Mucosa of rectum (tissue), 2 donors: ENCODE measurements around the gene SSC5D.

ENCODE experiments used
- H3K27ac ChIP-seq, 2 donors: one replicate each; pipeline ENCODE4 v1.7.0; 2013; ENCODE audit warnings: inconsistent platforms in 2 of 2, low read depth in 2 of 2, low read length in 2 of 2
- H3K27me3 ChIP-seq, 2 donors: one replicate each; pipeline ENCODE4 v1.7.0; 2013; ENCODE audit warnings: low read length in 2 of 2; ENCODE audit not compliant: control insufficient read depth in 2 of 2, insufficient read depth in 2 of 2
- H3K36me3 ChIP-seq, 2 donors: one replicate each; pipeline ENCODE4 v1.7.0; 2013; ENCODE audit warnings: low read length in 2 of 2; ENCODE audit not compliant: control insufficient read depth in 2 of 2, insufficient read depth in 2 of 2
- H3K4me1 ChIP-seq, 2 donors: one replicate each; pipeline ENCODE4 v1.7.0; 2013; ENCODE audit warnings: low read length in 2 of 2, mild to moderate bottlenecking in 1 of 2; ENCODE audit not compliant: control insufficient read depth in 2 of 2, insufficient read depth in 2 of 2
- H3K4me3 ChIP-seq, 2 donors: one replicate each; pipeline ENCODE4 v1.7.0; 2013; ENCODE audit warnings: low read length in 2 of 2
- H3K9ac ChIP-seq, 2 donors: one replicate each; pipeline ENCODE4 v1.7.0; 2013; ENCODE audit warnings: low read length in 2 of 2, low read depth in 1 of 2, mild to moderate bottlenecking in 1 of 2
- H3K9me3 ChIP-seq, 2 donors: one replicate each; pipeline ENCODE4 v1.7.0; 2013; ENCODE audit warnings: low read length in 2 of 2; ENCODE audit not compliant: control insufficient read depth in 2 of 2
- donor health status: healthy.
- donor health status: Normal muscosa, but diverticular disease.

SSC5D gene

DNA sequence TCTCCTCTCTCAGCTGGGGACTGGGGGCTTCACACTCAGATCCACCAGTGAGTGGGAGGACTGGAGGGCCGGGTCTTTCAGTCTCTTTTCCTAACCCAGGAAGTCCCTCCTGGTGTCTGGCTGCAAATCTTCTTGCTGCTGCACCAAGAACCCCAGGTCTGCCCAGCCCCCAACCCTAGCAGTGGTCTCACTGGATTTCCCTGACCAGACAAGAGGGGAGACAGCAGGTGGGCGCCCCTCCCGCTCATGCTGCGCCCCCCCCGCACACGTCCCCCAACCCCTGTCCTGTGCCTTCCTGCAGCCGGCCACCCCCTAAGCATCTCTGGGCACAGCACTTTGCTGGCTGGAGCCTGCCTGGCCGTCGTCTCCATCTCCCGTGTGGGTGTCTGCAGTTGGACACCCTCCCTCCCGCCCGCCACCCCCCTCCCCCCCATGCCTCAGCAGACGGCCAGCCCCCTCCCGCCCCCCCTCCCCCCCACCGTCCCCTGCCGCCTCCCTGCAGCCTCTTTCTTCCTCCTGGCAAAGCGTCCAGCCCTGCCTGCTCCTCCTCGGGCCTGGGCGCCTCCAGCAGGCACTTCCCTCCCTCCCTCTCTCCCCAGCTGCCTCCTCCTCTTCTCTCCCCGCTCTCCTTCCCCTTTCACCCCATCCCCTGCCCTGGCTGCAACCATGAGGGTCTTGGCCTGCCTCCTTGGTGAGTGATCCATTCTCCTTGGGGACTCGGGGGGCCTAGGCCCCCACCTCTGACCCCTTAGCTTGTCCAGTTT lies at the start of gene SSC5D:
Gene SSC5D (plus strand): TSS at position 513 of the 764 bp plus-strand sequence. CDS start 154 bp downstream, at position 667.
- peaks cover 9 to 20% of the 10 kb centered on the region in 2 donors for H3K4me1 ChIP-seq
- H3K9me3 ChIP-seq = no peaks in the 10 kb centered on the region
- no peaks in the 10 kb centered on the region for H3K36me3 ChIP-seq
- peak within 1 kb of the TSS; percentile 14 to 48 for H3K9ac ChIP-seq
- H3K4me3 ChIP-seq = no peak within 1 kb of the TSS
- peaks cover 3 to 5% of the 10 kb centered on the region in 2 donors for H3K27me3 ChIP-seq
- H3K27ac ChIP-seq = peak within 1 kb of the TSS; percentile 64 to 75

DNA sequence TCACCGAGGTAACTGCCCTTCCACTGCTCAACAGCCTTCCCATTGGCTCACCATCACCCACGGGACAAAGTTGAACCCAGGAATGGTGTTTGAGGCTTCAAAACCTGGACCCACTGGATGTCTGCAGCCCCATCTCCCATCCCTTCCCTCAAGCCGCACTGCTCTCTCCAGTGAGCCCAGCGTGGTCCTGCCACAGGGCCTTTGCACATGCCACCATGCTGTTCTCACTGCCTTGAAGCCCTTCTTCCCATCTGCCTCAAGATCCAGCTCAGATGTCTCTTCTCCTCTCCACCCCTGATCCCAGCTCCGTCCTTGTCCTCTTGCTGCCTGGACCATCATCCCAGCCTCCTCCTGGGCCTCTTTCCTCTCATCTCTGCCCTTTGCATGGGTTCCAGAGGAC lies 49.2 kb upstream of the SSC5D start:
- H3K36me3 ChIP-seq = no peaks in the 10 kb centered on the region
- no peaks in the 10 kb centered on the region for H3K9me3 ChIP-seq
- no peak overlapping the region for H3K27ac ChIP-seq
- H3K9ac ChIP-seq = no peak overlapping the region
- peaks cover 29 to 43% of the 10 kb centered on the region in 2 donors for H3K27me3 ChIP-seq
- H3K4me3 ChIP-seq = no peak overlapping the region
- peaks cover 0 to 2% of the 10 kb centered on the region in 2 donors for H3K4me1 ChIP-seq

GRCh38 chr19:55440411-55441105 lies 47.7 kb upstream of the SSC5D start:
- H3K27ac ChIP-seq = no peak overlapping the region
- no peak overlapping the region for H3K9ac ChIP-seq
- peaks cover 0 to 2% of the 10 kb centered on the region in 2 donors for H3K4me1 ChIP-seq
- no peaks in the 10 kb centered on the region for H3K9me3 ChIP-seq
- peaks cover 36 to 54% of the 10 kb centered on the region in 2 donors for H3K27me3 ChIP-seq
- H3K36me3 ChIP-seq = no peaks in the 10 kb centered on the region
- H3K4me3 ChIP-seq = no peak overlapping the region

- H3K27me3 ChIP-seq = peaks cover 36 to 54% of the 10 kb centered on the region in 2 donors
- no peak overlapping the region for H3K9ac ChIP-seq
- H3K9me3 ChIP-seq = no peaks in the 10 kb centered on the region
- H3K36me3 ChIP-seq = no peaks in the 10 kb centered on the region
- H3K4me3 ChIP-seq = no peak overlapping the region
- H3K27ac ChIP-seq = no peak overlapping the region
- H3K4me1 ChIP-seq = peaks cover 0 to 2% of the 10 kb centered on the region in 2 donors
These were observed 46.9 kb upstream of the SSC5D start for GRCh38 chr19:55441319-55441691.

GRCh38 chr19:55441692-55442321 lies 46.4 kb upstream of the SSC5D start:
- Histone ChIP-seq H3K27ac (no peak overlapping the region), H3K9me3 (no peaks in the 10 kb centered on the region), H3K4me1 (peaks cover 0 to 2% of the 10 kb centered on the region in 2 donors), H3K27me3 (peaks cover 36 to 54% of the 10 kb centered on the region in 2 donors), H3K9ac (no peak overlapping the region), H3K4me3 (no peak overlapping the region), H3K36me3 (no peaks in the 10 kb centered on the region)

GRCh38 chr19:55442372-55442961 lies 45.8 kb upstream of the SSC5D start:
- Histone ChIP-seq H3K27me3 (peaks cover 36 to 52% of the 10 kb centered on the region in 2 donors), H3K27ac (no peak overlapping the region), H3K9me3 (no peaks in the 10 kb centered on the region), H3K9ac (no peak overlapping the region), H3K4me1 (peaks cover 0 to 2% of the 10 kb centered on the region in 2 donors), H3K4me3 (no peak overlapping the region), H3K36me3 (no peaks in the 10 kb centered on the region)

DNA sequence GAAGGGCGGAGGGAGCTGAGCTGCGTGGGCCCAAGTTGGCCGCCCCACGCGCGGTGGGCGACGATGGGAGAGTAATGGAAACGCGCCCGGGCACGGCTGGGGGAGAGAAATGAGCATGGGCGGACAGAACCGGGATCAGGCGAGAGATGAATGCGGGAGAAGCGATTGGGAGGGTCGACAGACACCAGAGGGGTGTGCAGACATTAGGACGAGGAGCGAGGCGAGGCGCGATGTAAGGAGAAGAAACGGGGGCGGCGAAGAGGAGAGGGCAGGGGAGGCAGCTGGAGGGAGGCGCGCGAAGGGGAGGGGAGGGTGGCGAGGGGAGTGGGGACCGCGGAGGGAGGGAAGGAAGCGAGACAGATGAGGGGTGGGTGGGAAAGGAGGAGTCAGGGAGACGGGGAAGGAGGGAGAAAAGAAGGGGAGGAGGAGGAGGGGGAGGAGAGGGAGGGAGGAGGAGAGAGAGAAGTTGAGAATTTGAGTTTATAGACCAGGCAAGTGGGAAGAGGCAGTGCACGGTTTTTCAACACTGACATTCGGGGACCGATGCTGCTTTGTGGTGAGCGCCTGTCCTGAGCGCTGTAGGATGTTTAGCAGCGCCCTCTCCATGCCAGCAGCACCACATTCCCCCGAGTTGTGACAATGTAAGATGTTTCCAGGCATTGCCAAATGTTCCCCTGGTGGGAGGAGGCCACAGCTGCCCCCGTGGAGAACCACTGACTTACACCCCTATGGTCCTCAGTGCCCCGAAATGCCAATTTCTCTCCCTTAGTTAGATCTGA lies 45.0 kb upstream of the SSC5D start, which contains the start of gene SHISA7:
Gene SHISA7 (minus strand): TSS at position 256 of the 779 bp plus-strand sequence. CDS start 437 bp downstream, outside the sequence.
- Histone ChIP-seq H3K9me3 (no peaks in the 10 kb centered on the region), H3K4me3 (no peak within 1 kb of the TSS), H3K27me3 (peaks cover 39 to 49% of the 10 kb centered on the region in 2 donors), H3K9ac (no peak within 1 kb of the TSS), H3K27ac (no peak within 1 kb of the TSS), H3K4me1 (peaks cover 0 to 2% of the 10 kb centered on the region in 2 donors), H3K36me3 (no peaks in the 10 kb centered on the region)

DNA sequence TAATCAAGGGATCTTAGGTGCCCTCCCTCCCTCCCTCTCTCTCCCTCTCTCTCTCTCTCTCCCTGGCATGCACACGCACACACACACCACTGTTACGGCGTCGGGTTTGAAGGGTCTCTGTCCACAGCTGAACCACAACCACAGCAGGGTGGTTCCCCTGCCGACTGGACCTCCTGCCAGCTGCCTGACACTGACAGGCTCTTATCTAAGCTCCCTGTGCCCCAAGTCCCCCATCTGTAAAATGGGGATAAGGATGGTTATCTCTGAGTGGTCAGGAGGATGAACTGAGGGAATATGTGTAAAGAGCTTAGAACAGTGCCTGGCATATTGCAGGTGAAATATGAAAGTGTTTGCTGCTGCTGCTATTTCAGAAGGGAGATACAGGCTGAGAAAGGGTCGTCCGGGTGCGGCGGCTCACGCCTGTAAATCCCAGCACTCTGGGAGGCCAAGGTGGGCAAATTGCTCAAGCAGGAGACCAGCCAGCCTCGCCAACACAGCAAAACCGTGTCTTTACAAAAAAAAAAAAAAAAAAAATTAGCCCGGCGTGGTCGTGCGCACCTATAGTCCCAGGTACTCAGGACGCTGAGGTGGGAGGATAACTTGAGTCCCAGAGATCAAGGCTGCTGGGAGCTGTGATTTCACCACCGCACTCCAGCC lies 44.3 kb upstream of the SSC5D start:
- H3K9ac ChIP-seq = no peak overlapping the region
- H3K27me3 ChIP-seq = peaks cover 35 to 45% of the 10 kb centered on the region in 2 donors
- no peak overlapping the region for H3K27ac ChIP-seq
- H3K36me3 ChIP-seq = no peaks in the 10 kb centered on the region
- H3K4me1 ChIP-seq = peaks cover 0 to 2% of the 10 kb centered on the region in 2 donors
- no peak overlapping the region for H3K4me3 ChIP-seq
- no peaks in the 10 kb centered on the region for H3K9me3 ChIP-seq

DNA sequence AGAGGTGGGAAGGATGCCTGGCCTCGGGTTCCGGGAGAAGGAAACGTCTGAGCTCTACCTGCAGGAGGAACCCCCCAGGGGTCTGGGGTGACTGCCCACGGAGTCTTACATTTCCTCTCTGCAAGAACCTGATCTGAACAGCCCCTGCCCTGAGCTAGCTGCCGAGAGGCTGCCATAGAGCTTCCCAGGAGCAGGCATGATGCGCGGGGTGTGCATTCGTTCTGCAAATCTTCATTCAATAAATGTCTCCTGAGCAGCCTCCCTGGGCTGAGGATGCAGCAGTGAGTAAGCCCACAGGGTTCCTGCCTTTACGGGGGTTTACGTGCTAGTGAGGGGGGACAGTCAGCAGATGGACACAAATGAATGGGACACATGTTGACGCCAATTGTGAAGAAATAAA lies 43.6 kb upstream of the SSC5D start:
- no peak overlapping the region for H3K9ac ChIP-seq
- H3K27ac ChIP-seq = no peak overlapping the region
- no peaks in the 10 kb centered on the region for H3K9me3 ChIP-seq
- H3K27me3 ChIP-seq = peaks cover 32 to 44% of the 10 kb centered on the region in 2 donors
- no peaks in the 10 kb centered on the region for H3K36me3 ChIP-seq
- no peak overlapping the region for H3K4me3 ChIP-seq
- peaks cover 0 to 2% of the 10 kb centered on the region in 2 donors for H3K4me1 ChIP-seq
